GM19372 (cell line): ENCODE measurements around the gene SMARCAD1.
"Not testable (repeated sequence)": the region's sequence is repeated elsewhere in the genome, so short reads cannot be mapped to it uniquely, and the experiment has no call there.

Experiments
- ATAC-seq: cut with Tn5 transposase; IDR thresholded peaks from one replicate; pipeline ENCODE4 v1.9.1; 2021; ENCODE audit warnings: mild to moderate bottlenecking, low read depth, moderate library complexity; ENCODE audit not compliant: unreplicated experiment

The SMARCAD1 gene

DNA sequence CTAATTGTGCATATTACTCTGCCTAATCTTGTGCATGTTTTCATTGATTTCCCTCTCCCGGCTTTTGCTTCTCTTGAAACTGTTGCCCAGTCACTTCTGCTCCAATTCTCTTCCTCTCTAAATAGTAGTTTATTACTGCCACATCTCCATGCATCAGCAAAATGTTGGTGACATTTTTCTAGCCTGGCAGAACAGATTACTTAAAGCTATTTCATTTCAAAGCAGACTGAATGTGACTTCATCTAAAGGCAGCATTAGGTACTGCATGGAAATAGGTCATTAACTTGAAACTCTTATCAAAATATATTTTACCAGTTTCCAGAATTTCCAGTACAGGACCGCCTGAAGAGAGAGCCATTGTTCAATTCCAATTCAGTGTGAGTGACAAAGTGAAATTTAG, 82.6 kb downstream of the SMARCAD1 start:
- no peak for ATAC-seq

DNA sequence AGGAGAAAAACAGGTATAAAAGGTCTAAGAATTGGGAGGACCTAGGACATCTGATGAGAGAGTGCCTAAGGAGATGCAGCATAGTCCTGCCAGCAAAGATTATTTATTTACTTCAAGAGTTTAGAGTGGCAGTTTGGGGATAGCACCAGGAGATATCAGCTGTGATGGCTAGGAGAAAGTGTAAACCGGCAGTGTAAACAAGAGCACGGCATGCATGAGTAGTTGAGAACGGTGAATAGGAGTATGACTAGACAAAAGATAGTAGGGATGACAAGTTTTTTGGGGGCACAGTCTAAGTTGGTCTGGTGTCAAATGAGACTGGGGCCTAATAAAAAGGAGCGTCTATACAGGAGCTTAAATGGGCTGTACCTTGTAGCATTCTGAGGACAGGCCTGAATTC, 86.3 kb downstream of the SMARCAD1 start:
- not testable (repeated sequence) for ATAC-seq

DNA sequence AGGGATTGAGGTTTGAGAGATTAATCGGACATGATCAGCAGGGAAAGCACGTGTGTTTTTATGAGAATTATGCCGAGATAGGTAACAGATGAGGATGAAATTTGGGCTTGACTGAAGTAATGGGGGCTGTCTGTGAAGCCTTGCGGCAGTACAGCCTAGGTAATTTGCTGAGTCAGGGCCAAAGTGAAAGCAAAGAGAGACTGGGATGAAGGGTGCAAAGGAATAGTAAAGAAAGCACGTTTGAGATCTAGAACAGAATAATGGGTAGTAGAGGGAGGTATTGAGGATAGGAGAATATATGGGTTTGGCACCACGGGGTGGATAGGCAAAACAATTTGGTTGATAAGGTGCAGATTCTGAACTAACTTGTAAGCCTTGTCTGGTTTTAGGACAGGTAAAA, 87.8 kb downstream of the SMARCAD1 start:
- ATAC-seq, result not testable (repeated sequence)

DNA sequence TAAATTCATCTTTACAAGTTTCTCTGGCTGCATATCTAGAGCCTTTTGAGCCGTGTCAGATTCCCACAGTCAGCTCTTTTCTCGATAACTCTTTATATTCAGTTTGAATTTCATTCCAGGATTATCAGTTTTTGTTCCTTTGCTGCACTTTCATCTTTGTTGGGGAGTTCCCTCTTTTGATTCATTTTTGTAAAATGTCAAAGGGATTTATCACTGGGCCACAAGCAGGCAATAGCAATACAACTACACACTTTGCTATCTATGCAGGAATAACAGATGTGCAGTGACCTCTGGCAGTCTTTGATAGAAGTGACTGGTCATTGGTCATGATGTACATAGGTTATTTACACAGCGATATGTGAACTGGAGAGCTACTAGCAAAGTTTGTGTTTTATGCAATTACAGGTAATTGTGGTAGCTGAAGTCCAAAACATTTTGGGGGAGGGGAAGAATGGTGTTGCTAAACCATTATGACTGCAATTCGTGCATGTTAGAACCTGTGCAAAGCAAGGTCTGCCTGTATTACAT, 91.1 kb downstream of the SMARCAD1 start:
- no peak for ATAC-seq

DNA sequence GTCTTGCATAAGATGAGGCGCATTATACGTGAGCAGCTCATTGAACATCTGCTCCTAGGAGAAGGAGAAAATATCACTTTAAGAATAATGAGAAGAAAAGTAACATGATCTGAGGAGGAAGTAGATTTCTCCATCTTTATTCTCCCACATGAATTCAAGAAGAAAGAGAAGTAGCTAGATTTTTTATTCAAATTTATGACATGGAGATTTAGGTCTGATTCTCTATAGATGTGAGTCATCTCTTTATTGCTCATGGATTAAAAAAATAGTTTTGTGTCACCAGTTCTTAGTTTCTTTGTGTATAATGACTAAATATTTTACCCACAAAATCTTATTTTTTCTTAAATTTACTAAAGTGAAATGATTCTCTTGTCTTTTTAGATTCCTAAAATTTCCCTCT, 94.5 kb downstream of the SMARCAD1 start:
- ATAC-seq, result no peak

DNA sequence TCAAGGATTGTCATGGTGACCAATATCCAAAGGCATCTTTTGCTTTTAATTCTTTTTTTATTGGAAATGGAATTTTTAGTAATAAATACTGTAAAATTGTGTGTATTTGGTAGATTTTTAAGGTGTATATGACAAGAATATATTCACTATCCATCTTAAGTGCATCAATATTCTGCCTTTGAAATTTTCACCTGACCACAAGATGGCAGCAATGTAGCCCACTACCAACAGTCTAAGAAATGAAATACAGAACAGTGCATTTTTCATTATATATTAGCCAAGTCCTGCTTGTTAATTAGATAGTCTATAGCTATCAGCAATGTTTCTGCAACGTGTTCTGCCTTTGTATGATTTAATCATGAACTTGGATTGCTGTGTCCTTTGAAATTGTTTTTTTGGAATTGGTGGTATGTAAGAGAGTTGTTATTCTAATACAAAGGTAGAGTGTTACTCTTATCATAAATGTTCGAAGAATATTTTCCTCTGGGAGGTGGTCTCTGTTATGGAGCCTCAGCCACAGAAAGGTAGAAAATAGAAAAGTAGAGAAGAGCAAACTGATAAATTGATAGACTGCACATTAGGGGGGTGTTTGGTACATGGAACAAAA, 96.8 kb downstream of the SMARCAD1 start:
- ATAC-seq, result peak; percentile 70

DNA sequence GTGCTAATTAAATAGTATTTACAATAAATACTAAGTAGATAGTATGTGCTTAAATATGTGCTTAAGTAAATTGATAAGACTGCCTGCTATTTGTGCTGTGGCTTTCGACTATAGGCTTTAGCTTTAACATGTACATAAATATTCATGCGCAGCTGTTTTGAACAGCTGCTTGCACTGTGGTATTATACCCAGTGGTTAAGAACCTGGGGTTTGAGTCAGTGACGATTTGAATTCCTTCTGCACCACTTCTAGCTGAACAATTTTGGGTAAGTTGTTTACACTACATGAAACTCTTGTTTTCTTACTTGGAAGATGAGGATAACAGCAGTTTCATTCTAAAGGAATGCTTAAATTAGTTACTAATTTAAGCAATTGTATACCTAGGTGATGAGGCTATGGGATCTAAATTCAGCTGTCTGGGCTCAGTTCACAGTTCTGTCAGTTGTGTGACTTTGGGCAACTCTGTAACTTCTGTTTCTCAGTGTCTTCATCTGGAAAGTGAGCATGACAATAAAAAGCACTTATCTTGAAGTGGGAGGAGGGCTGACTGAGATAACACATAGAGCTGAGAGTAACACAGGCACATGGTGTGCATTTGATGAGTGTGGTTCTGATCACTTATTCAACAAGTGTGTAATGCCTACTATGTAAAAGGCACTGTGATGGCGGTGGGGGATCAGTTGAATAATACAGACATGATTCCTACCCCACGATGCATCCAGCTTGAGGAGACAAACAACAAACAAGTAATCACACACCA, 98.0 kb downstream of the SMARCAD1 start:
- ATAC-seq, result no peak

DNA sequence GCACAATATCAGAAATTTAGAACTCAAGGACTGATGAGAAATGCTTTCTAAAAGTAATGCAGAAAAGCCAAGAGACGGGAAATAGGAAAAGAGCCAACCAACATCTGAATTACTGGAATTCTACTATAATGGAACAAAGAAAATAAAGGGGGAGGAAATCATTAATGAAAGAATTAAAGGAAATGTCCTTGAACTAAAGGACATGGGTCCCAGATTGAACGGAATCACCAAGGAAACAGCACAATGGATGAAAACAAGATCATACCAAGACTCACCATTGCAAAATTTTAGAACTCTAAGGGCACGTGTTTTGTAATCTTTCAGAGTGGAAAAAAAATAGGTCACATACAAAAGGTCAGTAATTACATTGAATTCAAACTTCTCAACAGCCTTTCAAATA, 99.0 kb downstream of the SMARCAD1 start:
- no peak for ATAC-seq

DNA sequence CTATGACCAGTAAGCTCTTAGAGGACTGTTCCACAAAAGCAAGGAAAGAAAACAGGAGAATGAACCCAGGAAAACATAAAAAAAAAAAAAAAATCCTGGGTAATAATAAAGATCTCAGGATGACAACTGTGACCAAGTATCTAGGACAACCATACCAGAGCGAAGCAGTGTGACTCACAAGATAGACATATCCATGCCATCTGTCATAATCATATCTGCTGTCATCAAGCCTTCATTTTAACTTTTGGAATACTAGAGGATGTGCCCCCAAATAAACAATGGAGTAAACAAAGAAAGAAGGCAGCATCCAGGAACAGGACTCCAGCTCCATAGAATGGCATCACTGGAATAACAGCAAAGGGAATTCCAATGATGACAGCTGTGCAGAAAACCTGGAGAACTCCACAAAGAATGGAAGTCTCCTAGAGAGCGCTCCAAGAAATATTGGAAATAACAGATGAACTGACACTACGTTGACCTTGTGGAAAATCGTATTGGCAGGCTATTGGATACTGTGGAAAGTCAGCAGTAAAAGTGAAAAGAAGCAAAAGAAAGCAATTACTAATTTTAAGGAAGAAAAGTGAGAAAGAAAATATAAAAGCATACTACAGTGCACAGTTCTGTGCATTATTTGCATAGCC, 99.7 kb downstream of the SMARCAD1 start:
- ATAC-seq, result no peak

DNA sequence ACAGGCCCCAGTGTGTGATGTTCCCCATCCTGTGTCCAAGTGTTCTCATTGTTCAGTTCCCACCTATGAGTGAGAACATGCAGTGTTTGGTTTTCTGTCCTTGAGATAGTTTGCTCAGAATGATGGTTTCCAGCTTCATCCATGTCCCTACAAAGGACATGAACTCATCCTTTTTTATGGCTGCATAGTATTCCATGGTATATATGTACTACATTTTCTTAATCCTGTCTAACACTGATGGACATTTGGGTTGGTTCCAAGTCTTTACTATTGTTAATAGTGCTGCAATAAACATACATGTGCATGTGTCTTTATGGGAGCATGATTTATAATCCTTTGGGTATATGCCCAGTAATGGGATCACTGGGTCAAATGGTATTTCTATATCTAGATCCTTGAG, 112.3 kb downstream of the SMARCAD1 start:
- ATAC-seq, result not testable (repeated sequence)

DNA sequence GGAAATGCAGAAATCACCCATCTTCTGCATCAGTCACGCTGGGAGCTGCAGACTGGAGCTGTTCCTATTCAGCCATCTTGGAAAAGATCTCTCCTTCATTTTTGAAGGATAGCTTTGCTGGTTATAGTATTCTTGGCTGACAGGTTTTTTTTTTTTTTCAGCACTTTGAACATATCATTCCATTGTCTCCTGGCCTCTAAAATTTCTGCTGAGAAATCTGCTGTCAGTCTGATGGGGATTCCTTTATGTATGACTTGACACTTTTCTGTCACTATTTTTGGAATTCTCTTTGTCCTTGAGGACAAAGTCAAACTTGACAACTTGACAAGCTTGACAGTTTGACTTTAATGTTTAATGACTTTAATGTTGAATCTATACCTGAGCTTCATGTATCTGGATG, 118.2 kb downstream of the SMARCAD1 start:
- no peak for ATAC-seq

DNA sequence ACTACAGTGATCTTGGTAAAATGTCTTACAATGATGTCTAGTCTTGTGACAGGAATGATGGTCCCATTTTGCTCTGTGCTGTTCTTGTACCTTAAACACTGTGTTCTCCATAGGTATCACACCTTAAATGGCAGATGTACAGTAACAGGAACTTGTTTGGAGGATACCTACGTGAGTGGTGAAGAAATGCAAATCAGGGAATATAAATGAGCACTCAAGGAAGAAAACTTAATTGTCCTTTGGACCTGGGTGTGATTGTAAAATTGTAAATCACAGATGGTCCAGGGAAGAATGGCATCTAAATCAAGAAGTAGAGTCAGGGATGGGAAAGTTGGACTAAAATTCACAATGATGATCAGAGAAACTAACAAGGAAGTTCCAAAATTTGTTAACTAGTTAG, 122.3 kb downstream of the SMARCAD1 start:
- no peak for ATAC-seq

DNA sequence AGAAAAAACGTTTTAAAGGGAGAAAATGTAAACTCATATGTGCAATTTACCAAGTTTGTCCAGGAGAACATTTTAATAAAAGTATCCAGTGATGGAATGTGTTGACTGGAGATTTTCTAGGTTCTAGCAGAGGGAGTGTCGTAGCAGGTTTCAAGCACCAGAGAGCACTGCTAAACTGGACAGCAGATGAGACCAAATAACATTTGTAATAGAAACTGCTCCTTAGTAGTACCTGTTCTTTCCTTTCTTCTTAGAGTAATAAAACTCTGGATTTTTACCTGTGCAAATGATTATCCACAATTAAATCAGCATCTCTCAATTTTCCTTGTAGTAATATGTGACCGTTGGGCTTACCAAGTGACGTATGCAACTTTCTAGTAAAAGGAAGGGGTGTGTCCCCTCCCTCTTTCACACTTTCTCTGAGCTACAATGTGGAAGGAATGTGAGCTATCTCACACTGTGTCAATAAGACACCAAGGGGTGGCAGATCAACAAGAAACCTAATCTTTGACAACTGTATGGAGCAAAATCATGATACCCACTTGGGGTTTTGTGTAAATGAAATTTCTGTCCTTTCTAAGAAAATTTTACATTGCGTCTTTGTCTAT, 125.4 kb downstream of the SMARCAD1 start:
- no peak for ATAC-seq

DNA sequence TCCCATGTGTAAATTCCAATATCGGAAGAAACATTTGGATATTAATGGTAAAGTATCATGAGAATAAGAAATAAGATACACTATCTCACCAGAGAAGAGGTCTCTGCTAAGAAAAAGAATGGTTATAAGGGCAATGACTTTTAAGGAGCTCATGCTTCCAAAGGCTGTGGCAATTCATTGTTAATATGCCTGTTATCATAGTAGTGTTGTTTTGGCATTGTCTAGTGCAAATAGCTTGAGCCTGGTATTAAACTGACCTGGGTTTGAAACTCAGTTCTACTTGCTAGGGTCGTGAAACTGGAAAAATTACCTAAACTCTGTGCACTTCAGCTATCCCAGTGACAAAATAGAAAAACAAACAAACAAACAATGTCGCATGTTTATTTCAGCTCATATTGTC, 126.2 kb downstream of the SMARCAD1 start:
- ATAC-seq, result no peak

DNA sequence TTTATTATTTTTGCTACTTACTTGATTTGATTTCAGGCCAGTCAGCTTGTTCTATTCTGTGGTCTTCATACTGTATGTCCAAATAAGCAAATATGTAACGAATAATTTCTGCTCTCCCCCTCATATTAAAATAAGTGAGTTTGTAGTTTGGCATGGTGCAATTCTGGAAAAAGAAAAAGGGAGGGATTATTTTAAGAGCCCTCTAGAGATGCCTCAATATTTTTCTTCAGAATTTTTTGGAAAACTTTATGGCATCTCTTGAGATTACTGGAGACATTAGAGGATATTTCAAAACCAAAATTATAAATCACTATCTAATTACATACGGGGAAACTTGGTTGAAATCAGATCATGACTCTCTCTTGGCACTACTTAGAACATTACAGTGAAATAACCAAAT, 126.8 kb downstream of the SMARCAD1 start:
- no peak for ATAC-seq

DNA sequence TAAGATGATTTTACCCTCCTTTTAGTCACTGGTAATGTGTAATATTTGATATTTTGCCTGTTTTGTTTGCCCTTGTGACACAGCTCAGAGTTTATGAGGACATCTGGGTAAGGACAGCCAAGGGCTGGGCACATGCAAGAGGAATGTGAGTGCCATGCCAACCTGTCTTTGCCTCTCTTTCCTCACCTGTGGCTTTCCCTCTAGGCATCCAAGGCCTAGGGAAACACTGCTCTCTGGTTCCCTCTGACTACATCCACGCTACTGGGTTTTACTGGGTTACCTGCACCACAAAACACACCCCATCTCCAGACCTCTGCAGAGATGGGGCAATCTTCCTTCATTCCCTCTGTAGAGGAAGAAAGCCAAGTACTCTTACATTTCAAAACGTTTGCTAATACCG, 127.3 kb downstream of the SMARCAD1 start:
- no peak for ATAC-seq

DNA sequence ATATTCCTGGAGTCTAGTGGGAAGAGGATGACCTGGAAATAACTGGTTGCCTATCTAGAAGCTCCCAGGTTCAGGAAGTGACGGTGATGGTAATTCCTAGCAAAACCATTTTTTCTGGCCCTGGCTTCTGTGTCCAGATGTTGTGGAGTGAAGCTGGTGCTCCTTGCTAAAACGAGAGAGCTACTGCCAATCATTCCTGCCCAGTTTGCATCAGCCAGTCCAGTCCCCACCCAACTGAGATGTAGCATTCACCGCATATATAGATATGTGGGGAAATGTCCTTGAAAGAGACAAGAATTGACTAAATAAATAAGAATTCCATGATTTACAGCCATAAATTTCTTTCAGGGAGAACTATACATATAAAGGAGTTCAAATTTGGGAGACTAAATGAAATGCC, 128.6 kb downstream of the SMARCAD1 start:
- ATAC-seq, result no peak

DNA sequence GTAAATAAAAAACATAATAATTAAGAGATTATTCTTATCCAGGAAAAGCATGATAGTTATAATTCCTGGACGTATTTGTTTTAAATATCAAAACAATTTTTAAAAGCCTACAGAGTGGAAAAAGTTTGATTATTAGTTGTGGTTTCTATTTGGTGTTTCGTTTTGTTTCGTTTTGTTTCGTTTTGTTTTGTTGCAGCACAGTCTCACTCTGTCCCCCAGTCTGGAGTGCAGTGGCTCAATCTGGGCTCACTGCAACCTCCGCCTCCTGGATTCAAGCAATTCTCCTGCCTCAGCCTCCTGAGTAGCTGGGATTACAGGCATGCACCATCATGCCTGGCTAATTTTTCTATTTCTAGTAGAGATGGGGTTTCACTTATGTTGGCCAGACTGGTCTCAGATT, 129.1 kb downstream of the SMARCAD1 start:
- not testable (repeated sequence) for ATAC-seq

DNA sequence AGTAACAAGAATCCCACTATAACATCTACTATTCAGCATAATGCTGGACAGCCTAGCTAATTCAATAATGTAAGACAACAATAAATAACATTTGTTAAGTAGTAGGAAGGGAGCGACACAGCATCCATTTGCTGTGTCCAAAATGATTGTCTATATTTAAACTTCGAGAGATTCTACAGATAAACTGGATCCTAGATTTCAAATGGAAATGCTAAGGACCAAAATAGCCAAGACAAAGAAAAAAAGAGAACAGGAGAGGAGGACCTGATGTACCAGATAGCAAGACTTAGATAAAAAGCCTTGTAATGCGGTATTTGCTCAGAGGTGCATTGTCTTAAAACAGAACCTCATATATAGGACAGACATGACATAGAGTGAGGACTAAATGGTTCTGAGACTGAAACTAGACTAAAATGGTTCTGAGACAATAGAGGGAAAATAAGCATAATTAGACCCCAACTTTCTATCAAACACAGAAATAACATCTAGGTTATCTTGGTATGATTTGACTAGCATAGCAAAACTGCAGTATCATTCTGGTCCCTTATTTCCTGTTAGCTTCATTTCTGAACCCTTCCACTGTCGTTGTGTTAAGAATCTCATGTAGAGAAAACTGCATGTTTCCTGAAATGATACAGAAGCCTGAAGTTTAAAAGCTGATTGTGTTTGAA, 131.2 kb downstream of the SMARCAD1 start:
- peak; percentile 46 for ATAC-seq

DNA sequence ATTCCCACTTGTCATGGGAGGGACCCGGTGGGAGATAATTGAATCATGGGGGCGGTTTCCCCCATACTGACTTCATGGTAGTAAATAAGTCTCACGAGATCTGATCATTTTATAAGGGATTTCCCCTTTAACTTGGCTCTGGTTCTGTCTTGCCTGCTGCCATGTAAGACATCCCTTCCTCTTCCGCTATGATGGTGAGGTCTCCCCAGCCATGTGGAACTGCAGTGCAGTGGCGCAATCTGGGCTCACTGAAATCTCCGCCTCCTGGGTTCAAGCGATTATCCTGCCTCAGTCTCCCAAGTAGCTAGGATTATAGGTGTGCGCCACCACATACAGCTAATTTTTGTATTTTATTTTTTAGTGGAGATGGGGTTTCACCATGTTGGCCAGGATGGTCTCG, 132.1 kb downstream of the SMARCAD1 start:
- ATAC-seq, result no peak
